Loucy (cell line): Measurements from ENCODE around the gene RDH14.

Source experiments
- H2AFZ ChIP-seq: fragments of 200-600 bp; sonication (generic); 2 replicates; pipeline ENCODE4 v1.6.0; 2016; ENCODE audit warnings: antibody characterized with exemption, mild to moderate bottlenecking, low read length, moderate library complexity
- H3F3A ChIP-seq: fragments of 200-600 bp; 2 replicates; pipeline ENCODE4 v1.6.0; 2016; ENCODE audit warnings: antibody characterized with exemption, low read depth, mild to moderate bottlenecking
- H3K27me3 ChIP-seq: fragments of 200-600 bp; sonication (generic); 2 replicates; pipeline ENCODE4 v1.6.1; 2014; ENCODE audit warnings: low read length, mild to moderate bottlenecking; ENCODE audit not compliant: insufficient read depth, poor library complexity, severe bottlenecking
- H3K36me3 ChIP-seq: fragments of 200-600 bp; sonication (generic); 2 replicates; pipeline ENCODE4 v1.6.1; 2016; ENCODE audit warnings: low read length; ENCODE audit not compliant: insufficient read depth
- H3K4me1 ChIP-seq: fragments of 200-600 bp; sonication (generic); 2 replicates; pipeline ENCODE4 v1.5.1; 2014; ENCODE audit warnings: low read length, mild to moderate bottlenecking; ENCODE audit not compliant: insufficient read depth, poor library complexity, severe bottlenecking
- H3K4me2 ChIP-seq: fragments of 200-600 bp; sonication (generic); 2 replicates; pipeline ENCODE4 v1.6.0; 2014; ENCODE audit warnings: antibody characterized with exemption, low read length, low read depth, mild to moderate bottlenecking; ENCODE audit not compliant: poor library complexity, severe bottlenecking
- H3K4me3 ChIP-seq: fragments of 200-600 bp; sonication (generic); 2 replicates; pipeline ENCODE4 v1.5.1; 2014; ENCODE audit warnings: low read length, mild to moderate bottlenecking, mixed read lengths; ENCODE audit not compliant: poor library complexity, severe bottlenecking
- H3K79me2 ChIP-seq: fragments of 200-600 bp; sonication (generic); 2 replicates; pipeline ENCODE4 v1.6.1; 2014; ENCODE audit warnings: low read length; ENCODE audit not compliant: insufficient read depth
- H3K9ac ChIP-seq: fragments of 200-600 bp; sonication (generic); 2 replicates; pipeline ENCODE4 v1.6.0; 2014; ENCODE audit warnings: mild to moderate bottlenecking, low read depth, low read length, moderate library complexity; ENCODE audit not compliant: poor library complexity, severe bottlenecking
- H3K9me2 ChIP-seq: fragments of 200-600 bp; sonication (generic); replicated peaks from 2 replicates; pipeline ENCODE4 v1.6.1; 2016; ENCODE audit warnings: low read depth, low read length, mixed read lengths
- H3K9me3 ChIP-seq: fragments of 200-600 bp; sonication (generic); 2 replicates; pipeline ENCODE4 v1.6.1; 2014; ENCODE audit warnings: mild to moderate bottlenecking, antibody characterized with exemption, low read length, low read depth; ENCODE audit not compliant: insufficient read depth
- H4K20me1 ChIP-seq: fragments of 200-600 bp; sonication (generic); 2 replicates; pipeline ENCODE4 v1.6.0; 2014; ENCODE audit warnings: antibody characterized with exemption, low read length, mild to moderate bottlenecking; ENCODE audit not compliant: insufficient read depth, poor library complexity, severe bottlenecking
- EZH2phosphoT487 ChIP-seq: fragments of 200-600 bp; IDR thresholded peaks from 2 replicates; pipeline ENCODE4 v1.6.1; 2018; ENCODE audit warnings: antibody characterized with exemption, mild to moderate bottlenecking, moderate library complexity, borderline replicate concordance
- TF ChIP-seq, protein P1 (sequence below): fragments of 200-600 bp; sonication (generic); conservative IDR thresholded peaks from 2 replicates; pipeline ENCODE4 v1.5.1; 2014; ENCODE audit warnings: mild to moderate bottlenecking, antibody characterized with exemption, low read length

Gene RDH14

DNA sequence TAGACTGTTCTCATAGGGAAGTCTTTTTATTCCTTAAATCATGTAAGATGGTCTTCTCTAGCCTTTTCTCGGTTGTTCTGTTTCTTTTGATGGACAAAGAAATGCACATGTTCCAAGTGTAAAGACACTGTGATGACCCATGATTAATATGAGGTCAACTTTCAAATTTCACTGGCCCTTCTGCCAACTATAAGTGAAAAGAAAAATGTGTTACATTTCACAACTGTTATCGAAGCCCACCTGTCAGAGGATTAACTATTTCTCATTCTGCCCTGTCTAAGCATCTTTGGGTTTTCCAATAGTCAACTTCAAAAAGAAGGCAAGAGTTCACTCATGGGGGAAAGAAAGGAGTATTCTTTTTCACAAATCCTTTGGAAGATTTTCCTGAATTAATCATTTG lies 3.3 kb downstream of the RDH14 start:
- TF ChIP-seq, protein P1, sequence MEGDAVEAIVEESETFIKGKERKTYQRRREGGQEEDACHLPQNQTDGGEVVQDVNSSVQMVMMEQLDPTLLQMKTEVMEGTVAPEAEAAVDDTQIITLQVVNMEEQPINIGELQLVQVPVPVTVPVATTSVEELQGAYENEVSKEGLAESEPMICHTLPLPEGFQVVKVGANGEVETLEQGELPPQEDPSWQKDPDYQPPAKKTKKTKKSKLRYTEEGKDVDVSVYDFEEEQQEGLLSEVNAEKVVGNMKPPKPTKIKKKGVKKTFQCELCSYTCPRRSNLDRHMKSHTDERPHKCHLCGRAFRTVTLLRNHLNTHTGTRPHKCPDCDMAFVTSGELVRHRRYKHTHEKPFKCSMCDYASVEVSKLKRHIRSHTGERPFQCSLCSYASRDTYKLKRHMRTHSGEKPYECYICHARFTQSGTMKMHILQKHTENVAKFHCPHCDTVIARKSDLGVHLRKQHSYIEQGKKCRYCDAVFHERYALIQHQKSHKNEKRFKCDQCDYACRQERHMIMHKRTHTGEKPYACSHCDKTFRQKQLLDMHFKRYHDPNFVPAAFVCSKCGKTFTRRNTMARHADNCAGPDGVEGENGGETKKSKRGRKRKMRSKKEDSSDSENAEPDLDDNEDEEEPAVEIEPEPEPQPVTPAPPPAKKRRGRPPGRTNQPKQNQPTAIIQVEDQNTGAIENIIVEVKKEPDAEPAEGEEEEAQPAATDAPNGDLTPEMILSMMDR: no peak
- no peak for TF ChIP-seq EZH2phosphoT487
- H3K36me3 ChIP-seq: peaks cover 13% of the 10 kb centered on the region; the same call in 1 of the 2 replicates
- H3K4me2 ChIP-seq: peak overlapping the region; percentile 93
- no peaks in the 10 kb centered on the region for H3K27me3 ChIP-seq
- no peak overlapping the region for H3K4me3 ChIP-seq
- no peaks in the 10 kb centered on the region for H3K9me3 ChIP-seq
- H3K79me2 ChIP-seq: peaks cover 31% of the 10 kb centered on the region
- no peaks in the 10 kb centered on the region for H3F3A ChIP-seq
- H3K9me2 ChIP-seq: no peaks in the 10 kb centered on the region
- H2AFZ ChIP-seq: no peak overlapping the region
- H3K4me1 ChIP-seq: peaks cover 47% of the 10 kb centered on the region
- no peak overlapping the region for H3K9ac ChIP-seq
- H4K20me1 ChIP-seq: peaks cover 33% of the 10 kb centered on the region

DNA sequence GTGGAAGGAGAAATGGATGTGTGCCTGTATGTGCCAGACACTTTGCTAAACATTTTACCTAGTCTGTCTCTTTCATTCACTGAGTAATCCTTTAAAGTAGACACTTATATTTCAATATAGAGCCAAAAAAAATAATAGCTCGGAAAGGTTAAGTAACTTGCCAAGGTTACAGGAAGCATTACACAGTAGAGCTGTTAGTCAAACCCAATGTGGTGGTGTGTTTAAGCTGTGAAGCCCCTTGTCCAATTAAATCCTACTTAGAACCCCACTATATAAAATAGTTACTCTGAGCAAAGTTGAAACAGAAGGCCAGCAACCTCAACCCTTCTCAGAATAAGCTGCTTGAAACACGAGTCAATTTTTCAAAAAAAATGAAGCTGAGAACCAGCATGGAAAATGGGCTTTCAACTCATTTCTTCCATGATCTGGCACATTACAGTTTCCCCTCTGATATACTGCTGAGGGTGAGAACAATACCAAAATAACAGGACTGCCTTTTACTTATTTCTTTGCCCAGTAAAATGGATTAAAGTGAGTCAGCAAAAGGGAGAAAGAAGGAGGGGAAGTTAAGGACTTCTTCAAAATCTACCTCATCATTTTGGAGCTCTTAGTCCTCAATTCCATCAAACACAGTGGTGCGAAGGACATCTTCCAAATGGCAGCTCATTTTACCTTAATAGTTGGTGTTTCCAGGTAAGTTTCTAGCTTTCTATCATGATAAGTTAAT lies 7.9 kb downstream of the RDH14 start:
- Histone ChIP-seq H3K9ac (no peak overlapping the region), H3K4me2 (peak overlapping the region; percentile 22)

DNA sequence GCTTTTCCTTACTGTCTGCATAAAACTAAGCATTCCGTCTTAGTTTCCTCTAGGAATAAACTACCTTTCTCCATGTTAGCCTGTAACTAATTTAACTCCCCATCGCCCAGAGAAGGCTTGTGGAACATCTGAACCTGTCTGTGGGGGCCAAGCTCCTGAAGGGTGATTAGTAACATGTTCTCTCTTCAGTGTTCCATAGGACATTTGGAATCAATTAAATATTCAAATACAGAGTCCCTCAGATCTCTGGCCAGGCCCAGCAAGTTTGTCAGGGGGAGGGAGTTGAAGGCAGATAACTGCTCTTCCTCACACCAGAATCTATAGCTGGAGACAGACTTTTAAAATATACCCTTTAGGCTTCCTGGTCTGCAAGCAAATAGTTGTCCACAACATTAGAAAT lies 8.8 kb downstream of the RDH14 start:
- Histone ChIP-seq H3K9ac (no peak overlapping the region), H3F3A (no peaks in the 10 kb centered on the region), H3K79me2 (no peaks in the 10 kb centered on the region), H3K36me3 (peaks cover 13% of the 10 kb centered on the region; the same call in 1 of the 2 replicates), H3K4me1 (peaks cover 21% of the 10 kb centered on the region), H3K4me3 (no peak overlapping the region), H3K9me2 (no peaks in the 10 kb centered on the region), H2AFZ (no peak overlapping the region), H4K20me1 (peaks cover 2% of the 10 kb centered on the region), H3K4me2 (peak overlapping the region; percentile 22), H3K27me3 (no peaks in the 10 kb centered on the region), H3K9me3 (no peaks in the 10 kb centered on the region)
- TF ChIP-seq EZH2phosphoT487: no peak
- TF ChIP-seq, protein P1: no peak

More for the DNA sequence above, 7.9 kb downstream of the RDH14 start:
- Histone ChIP-seq H3K79me2 (peaks cover 6% of the 10 kb centered on the region), H4K20me1 (peaks cover 9% of the 10 kb centered on the region), H3K36me3 (peaks cover 13% of the 10 kb centered on the region; the same call in 1 of the 2 replicates), H3F3A (no peaks in the 10 kb centered on the region), H3K27me3 (no peaks in the 10 kb centered on the region), H3K9me3 (no peaks in the 10 kb centered on the region), H2AFZ (no peak overlapping the region), H3K4me3 (peak overlapping the region; percentile 35), H3K4me1 (peaks cover 20% of the 10 kb centered on the region), H3K9me2 (no peaks in the 10 kb centered on the region)
- TF ChIP-seq, protein P1: no peak
- no peak for TF ChIP-seq EZH2phosphoT487
